IMR-90 (cell line): ENCODE results near the gene ACACA.
A peak's percentile ranks its signal among the peaks of the same experiment; 100 is the strongest.

Experiments used
- FOS ChIP-seq: fragments of 150-350 bp; IDR thresholded peaks from 2 replicates; pipeline ENCODE4 v1.6.1; 2016; ENCODE audit warnings: low read depth, low read length
- MAFK ChIP-seq: IDR thresholded peaks from 2 replicates; pipeline ENCODE4 v1.6.1; 2012; ENCODE audit warnings: low read depth, low read length, improper control_type of control experiment
- MAZ ChIP-seq: IDR thresholded peaks from 2 replicates; pipeline ENCODE4 v1.6.1; 2012; ENCODE audit warnings: low read depth, mild to moderate bottlenecking, low read length, improper control_type of control experiment, moderate library complexity, borderline replicate concordance
- MXI1 ChIP-seq: IDR thresholded peaks from 2 replicates; pipeline ENCODE4 v1.6.1; 2012; ENCODE audit warnings: low read depth, mild to moderate bottlenecking, low read length, moderate library complexity, borderline replicate concordance
- POLR2A ChIP-seq: IDR thresholded peaks from 2 replicates; pipeline ENCODE4 v1.6.1; 2012; ENCODE audit warnings: mild to moderate bottlenecking, low read depth, low read length
- SMC3 ChIP-seq: fragments of 150-350 bp; IDR thresholded peaks from 2 replicates; pipeline ENCODE4 v1.6.1; 2016; ENCODE audit warnings: low read depth, mild to moderate bottlenecking, antibody characterized with exemption, low read length, moderate library complexity
- TF ChIP-seq, protein P1 (sequence below): conservative IDR thresholded peaks from 2 replicates; pipeline ENCODE4 v1.5.1; 2012; ENCODE audit warnings: mild to moderate bottlenecking, low read depth, low read length, improper control_type of control experiment

GRCh38 chr17:37373530-37374159 lies 33.0 kb downstream of the ACACA start:
- TF ChIP-seq POLR2A = peak; percentile 48; the same call in 1 of the 2 replicates
- TF ChIP-seq, protein P1, sequence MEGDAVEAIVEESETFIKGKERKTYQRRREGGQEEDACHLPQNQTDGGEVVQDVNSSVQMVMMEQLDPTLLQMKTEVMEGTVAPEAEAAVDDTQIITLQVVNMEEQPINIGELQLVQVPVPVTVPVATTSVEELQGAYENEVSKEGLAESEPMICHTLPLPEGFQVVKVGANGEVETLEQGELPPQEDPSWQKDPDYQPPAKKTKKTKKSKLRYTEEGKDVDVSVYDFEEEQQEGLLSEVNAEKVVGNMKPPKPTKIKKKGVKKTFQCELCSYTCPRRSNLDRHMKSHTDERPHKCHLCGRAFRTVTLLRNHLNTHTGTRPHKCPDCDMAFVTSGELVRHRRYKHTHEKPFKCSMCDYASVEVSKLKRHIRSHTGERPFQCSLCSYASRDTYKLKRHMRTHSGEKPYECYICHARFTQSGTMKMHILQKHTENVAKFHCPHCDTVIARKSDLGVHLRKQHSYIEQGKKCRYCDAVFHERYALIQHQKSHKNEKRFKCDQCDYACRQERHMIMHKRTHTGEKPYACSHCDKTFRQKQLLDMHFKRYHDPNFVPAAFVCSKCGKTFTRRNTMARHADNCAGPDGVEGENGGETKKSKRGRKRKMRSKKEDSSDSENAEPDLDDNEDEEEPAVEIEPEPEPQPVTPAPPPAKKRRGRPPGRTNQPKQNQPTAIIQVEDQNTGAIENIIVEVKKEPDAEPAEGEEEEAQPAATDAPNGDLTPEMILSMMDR = peak; percentile 100; the same call in 1 of the 2 replicates
- TF ChIP-seq MAZ = peak; percentile 49; the same call in 1 of the 2 replicates
- TF ChIP-seq FOS = no peak
- TF ChIP-seq MAFK = no peak
- TF ChIP-seq SMC3 = peak; percentile 99
- no peak for TF ChIP-seq MXI1
